SH-SY5Y (cell line): ENCODE data around the gene PCDHA6.

ENCODE experiments used
- GATA2 ChIP-seq: IDR thresholded peaks from 2 replicates; pipeline ENCODE4 v1.6.1; 2011; ENCODE audit warnings: mild to moderate bottlenecking, low read depth, low read length
- GATA3 ChIP-seq: IDR thresholded peaks from 2 replicates; pipeline ENCODE4 v1.6.1; 2011; ENCODE audit warnings: low read depth, mild to moderate bottlenecking, low read length, moderate library complexity

DNA sequence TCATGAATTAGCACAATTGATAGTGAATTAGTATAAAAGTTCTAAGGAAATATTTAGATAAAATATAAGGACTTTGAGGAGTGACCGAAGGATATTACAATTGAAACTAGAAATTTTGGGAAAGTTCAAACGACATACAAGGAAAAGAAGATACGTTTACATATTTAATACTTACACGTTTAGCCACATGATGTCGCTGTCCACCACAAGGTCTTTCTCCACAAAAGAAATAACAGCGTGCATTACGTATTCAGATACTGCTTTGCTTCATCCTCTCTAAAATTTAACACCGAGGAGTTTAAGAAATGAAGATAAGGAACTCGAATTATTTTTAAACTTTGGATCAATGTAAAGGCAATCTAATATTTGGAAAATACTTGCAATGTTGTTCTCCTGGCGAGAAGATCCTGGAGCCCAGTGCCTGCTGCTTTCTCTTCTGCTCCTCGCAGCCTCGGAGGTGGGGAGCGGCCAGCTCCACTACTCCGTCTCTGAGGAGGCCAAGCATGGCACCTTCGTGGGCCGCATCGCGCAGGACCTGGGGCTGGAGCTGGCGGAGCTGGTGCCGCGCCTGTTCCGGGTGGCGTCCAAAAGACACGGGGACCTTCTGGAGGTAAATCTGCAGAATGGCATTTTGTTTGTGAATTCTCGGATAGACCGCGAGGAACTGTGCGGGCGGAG, 26.8 kb upstream of the PCDHA6 start, which contains the start of gene PCDHA3:
- no peak for TF ChIP-seq GATA2
- TF ChIP-seq GATA3: no peak
